Amygdala (tissue), 56 donors: Measurements from ENCODE around the gene CFAP69.
"Not testable (repeated sequence)": the region's sequence is repeated elsewhere in the genome, so short reads cannot be mapped to it uniquely, and the experiment has no call there.

Experiments
- DNase-seq, 56 donors: peaks; one replicate each; lab custom pipeline; 2025; lab: John Stamatoyannopoulos, UW

The CFAP69 gene

DNA sequence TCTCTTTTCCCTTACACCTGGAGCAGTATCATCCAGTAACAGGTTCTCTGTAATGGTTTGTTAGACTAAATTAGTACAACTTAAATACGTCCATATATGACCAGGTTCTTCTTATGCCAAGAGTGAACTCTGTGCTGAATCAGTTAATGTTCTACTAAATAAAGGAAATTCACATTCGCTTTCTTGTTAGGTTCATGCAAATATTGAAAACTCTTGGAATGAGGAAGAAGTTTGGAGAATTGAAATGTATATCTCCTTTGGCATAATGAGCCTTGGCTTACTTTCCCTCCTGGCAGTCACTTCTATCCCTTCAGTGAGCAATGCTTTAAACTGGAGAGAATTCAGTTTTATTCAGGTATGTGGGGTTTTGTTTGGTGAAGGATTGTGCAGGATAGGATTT, 15.3 kb upstream of the CFAP69 start:
- DNase-seq = no peak

DNA sequence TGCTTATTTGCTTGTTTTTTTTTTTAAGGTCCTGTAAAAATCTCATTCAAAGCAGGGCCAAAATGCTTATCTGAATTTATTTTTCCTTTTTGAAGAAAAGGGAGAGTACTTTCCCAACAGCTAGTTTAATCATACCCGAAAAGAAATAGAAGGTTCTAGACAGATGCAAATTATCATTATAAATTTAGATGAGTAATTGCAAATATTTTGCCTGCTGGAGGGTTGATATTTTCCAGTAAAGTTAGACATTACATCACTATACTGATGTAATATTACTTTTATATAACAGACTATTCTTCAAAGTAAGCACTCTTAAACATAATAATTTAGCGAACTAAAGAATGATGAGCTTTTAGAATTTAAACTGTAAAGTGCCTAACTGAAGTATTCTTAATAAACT, 14.1 kb upstream of the CFAP69 start:
- no peak for DNase-seq

GRCh38 chr7:90231304-90231703, 13.7 kb upstream of the CFAP69 start:
- DNase-seq = no peak

DNA sequence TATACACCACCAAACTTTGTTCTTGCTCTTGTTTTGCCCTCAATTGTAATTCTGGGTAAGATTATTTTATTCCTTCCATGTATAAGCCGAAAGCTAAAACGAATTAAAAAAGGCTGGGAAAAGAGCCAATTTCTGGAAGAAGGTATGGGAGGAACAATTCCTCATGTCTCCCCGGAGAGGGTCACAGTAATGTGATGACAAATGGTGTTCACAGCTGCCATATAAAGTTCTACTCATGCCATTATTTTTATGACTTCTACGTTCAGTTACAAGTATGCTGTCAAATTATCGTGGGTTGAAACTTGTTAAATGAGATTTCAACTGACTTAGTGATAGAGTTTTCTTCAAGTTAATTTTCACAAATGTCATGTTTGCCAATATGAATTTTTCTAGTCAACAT, 12.5 kb upstream of the CFAP69 start:
- no peak for DNase-seq

DNA sequence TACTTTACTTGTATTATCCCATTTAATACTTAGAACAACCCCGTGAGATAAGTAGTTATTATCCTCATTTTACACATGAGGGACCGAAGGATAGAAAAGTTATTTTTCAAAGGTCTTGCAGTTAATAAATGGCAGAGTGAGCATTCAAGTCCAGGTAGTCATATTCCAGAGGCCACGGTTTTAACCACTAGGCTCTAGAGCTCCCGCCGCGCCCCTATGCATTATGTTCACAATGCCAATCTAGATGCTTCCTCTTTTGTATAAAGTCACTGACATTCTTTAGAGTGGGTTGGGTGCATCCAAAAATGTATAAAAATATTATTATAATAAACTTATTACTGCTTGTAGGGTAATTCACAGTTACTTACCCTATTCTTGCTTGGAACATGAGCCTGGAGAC, 11.4 kb upstream of the CFAP69 start:
- DNase-seq = no peak

DNA sequence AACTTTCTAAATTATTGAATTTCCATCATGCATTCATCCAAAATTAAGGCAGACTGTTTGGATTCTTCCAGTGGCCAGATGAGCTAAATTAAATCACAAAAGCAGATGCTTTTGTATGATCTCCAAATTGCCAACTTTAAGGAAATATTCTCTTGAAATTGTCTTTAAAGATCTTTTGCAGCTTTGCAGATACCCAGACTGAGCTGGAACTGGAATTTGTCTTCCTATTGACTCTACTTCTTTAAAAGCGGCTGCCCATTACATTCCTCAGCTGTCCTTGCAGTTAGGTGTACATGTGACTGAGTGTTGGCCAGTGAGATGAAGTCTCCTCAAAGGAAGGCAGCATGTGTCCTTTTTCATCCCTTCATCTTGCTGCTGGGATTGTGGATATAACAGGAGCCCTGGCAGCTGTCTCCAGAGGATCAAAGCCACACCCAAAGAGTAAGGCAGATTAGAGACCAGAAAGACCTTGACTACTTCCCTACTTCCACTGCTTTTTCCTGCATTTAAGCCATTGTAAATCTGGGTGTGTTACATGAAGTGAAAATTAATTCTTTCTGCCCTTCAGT, 8.2 kb upstream of the CFAP69 start:
- no peak for DNase-seq

- no peak for DNase-seq
Observed at GRCh38 chr7:90238022-90238421, 7.0 kb upstream of the CFAP69 start.

- no peak for DNase-seq
Observed at GRCh38 chr7:90238583-90238982, 6.4 kb upstream of the CFAP69 start.

GRCh38 chr7:90239050-90239449, 5.9 kb upstream of the CFAP69 start:
- DNase-seq = no peak

DNA sequence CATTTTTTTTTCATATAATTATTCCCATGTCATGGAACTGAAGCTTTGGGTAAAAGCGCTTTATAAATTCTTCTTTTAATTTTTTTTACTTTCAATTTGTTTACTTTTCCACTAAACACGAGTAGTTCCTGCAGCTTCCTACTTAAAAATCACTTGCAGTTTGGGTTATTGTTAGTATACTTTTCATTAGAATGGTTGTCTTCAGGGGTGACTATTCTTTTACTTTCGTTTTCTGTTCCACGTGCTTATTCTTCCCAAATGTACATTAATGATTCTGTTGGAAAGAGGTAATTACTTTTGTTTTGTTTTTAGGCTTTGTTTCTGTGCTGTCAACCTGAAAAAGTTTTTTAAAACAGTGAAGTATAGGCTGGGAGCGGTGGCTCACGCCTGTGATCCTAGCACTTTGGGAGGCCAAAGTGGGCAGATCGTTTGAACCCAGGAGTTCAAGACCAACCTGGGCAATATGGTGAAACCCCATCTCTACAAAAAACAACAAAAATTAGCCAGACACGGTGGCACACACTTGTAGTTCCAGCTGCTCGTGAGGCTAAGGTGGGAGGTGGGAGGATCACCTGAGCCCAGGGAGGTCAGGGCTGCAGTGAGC, 5.2 kb upstream of the CFAP69 start:
- no peak for DNase-seq

DNA sequence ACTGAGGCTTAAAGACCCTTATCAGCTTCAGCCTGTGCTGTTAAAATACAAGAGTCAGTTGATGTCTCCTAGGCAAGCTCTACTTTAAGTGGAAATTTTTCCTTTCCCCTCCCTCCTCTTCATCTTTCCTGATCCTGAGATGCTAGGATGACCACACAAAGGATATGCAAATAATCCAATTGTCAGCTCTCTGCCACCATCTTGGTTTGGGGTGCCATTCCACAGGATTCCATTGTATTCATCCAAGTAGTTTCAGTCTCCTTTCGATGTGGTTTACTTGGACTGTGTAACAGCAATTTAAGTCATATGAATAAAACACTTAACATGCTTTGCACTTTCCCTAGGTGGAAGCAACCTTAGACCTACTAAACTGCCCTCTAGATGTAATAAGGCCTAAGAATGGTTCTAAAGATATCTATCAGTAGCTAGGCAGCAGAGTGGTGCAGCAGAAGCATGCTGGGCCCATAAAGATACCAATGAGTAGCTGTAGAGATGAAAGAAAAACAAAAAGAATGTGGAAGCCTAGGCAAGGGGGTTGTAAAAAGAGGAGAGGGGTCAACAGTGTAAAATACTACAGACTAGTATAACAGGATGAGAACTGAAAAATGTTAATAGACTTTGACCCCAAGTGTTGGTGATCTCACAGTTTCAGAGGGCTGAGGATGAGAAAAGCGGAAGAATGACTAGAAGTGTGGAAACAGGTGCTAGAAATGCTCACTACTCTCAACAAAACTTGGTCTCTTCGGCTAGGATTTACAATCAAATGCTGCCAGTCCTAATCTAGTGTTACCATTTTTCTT, 2.4 kb upstream of the CFAP69 start:
- DNase-seq = no peak

DNA sequence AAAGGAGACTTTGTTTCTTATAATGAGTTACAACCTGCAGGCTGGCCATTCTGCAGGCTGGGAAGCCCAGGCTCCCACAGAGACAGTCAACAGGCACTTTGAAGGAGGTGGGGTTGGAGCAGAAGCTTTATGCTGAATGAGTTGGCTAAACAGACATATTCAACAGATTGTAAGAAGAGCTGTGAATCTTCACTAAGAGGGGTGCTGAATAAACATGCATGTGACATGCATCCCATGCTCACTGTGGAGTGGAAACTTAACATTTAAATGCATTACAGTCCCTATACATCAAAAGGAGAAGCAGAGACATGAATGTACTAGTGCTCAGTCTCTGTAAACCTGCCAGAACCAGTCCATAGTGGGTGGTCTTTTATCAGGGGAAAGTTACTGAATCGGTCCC, 1.4 kb upstream of the CFAP69 start:
- no peak for DNase-seq

- DNase-seq = no peak
Observed at GRCh38 chr7:90244565-90244908, 437 bp upstream of the CFAP69 start.

DNA sequence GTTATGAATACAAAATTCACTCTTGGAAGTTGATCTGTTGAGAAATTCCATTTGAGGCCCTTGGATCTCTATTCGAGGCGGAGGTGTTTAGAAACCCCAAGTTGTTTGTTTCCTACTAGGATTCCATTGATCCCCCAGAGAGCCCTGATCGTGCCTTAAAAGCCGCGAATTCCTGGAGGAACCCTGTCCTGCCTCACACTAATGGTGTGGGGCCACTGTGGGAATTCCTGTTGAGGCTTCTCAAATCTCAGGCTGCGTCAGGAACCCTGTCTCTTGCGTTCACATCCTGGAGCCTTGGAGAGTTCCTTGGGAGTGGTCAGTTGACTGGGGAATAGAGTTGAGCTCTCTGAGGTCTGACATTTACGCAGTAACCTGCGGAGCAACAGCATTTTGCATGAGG, 1.2 kb downstream of the CFAP69 start:
- no peak for DNase-seq

GRCh38 chr7:90248706-90249105, 3.7 kb downstream of the CFAP69 start:
- DNase-seq = no peak

DNA sequence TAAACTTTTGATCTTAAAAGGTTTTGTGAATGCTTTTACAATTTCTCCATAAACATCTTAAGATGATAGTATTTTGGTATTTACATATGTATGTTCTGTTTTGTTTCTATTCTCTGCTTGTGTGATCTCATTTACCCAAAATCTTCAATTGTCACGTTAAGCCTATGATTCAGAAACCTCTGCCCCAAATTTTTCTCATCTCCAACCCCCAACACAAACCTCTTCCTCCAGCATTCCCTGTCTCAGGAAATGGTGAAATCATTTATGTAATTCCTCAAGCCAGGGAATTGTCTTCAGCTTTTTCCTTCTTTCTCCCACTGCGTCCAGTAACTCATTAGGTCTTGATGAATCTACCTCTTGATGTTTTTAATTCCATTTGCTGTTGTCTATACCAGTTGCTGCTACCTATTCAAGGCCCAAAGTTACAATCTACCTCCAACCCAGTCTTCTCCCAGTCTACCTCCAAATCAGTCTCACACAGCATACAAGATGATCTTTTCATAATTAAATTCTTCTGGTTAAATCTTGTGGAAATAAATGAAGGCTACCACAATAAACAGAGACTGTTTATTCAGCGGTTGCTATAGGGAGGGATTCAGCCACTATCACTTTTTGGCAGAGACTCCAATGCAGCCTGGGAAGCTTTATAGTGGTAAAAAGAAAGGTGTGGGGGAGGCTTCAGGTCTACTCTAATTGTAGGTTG, 5.8 kb downstream of the CFAP69 start:
- no peak for DNase-seq

DNA sequence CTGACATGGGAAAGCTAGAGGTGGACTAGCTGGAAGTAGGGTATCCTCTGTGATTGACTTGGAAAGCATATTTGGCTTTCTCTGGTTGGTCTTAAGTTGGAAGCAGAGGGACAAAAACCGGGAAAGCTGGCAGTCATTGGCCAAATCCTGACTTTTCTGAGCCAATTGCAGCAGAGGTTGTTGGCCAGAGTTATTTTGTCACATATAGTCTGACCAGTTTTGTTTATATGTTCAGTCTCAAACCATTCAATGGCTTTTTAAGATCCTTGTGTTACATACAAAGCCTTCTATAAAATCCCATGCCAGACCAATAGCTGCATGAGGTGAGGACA, 6.3 kb downstream of the CFAP69 start:
- no peak for DNase-seq

DNA sequence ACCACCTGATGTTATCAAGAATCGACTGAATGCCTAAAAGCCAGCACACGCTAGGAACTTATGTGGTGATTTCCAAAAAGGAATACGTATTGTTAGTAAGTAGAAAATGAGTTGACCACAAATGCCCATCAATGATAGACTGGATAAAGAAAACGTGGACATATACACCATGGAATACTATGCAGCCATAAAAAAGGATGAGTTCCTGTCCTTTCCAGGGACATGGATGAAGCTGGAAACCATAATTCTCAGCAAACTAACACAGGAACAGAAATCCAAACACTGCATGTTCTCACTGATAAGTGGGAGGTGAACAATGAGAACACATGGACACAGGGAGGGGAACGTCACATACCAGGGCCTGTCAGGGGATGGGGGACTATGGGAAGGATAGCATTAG, 11.0 kb downstream of the CFAP69 start:
- DNase-seq = not testable (repeated sequence)

GRCh38 chr7:90256778-90257177, 11.8 kb downstream of the CFAP69 start:
- DNase-seq = no peak

- no peak for DNase-seq
Observed at GRCh38 chr7:90261441-90261840, 16.5 kb downstream of the CFAP69 start.

GRCh38 chr7:90262438-90262837, 17.5 kb downstream of the CFAP69 start:
- no peak for DNase-seq

GRCh38 chr7:90266808-90267207, 21.8 kb downstream of the CFAP69 start:
- no peak for DNase-seq
